Keratinocyte (primary cell): ENCODE measurements around the gene PRKAR1B.

Source experiments
- EZH2 ChIP-seq: IDR thresholded peaks from one replicate; pipeline ENCODE4 v1.6.1; 2012; ENCODE audit warnings: inconsistent platforms, mild to moderate bottlenecking, low read length, moderate library complexity
- TF ChIP-seq, protein P1 (sequence below), 3 experiments: IDR thresholded peaks in 1 of 3; conservative IDR thresholded peaks in 1 of 3; optimal IDR thresholded peaks in 1 of 3; 2 replicates in 2 of 3; 3 replicates in 1 of 3; pipeline versions ENCODE3 to v1.5.1; 2011; ENCODE audit warnings: low read length in 3 of 3, mild to moderate bottlenecking in 3 of 3, moderate library complexity in 2 of 3, control low read depth in 1 of 3, inconsistent platforms in 1 of 3; ENCODE audit not compliant: insufficient read depth in 2 of 3; ENCODE audit errors: extremely low read depth in 1 of 3

DNA sequence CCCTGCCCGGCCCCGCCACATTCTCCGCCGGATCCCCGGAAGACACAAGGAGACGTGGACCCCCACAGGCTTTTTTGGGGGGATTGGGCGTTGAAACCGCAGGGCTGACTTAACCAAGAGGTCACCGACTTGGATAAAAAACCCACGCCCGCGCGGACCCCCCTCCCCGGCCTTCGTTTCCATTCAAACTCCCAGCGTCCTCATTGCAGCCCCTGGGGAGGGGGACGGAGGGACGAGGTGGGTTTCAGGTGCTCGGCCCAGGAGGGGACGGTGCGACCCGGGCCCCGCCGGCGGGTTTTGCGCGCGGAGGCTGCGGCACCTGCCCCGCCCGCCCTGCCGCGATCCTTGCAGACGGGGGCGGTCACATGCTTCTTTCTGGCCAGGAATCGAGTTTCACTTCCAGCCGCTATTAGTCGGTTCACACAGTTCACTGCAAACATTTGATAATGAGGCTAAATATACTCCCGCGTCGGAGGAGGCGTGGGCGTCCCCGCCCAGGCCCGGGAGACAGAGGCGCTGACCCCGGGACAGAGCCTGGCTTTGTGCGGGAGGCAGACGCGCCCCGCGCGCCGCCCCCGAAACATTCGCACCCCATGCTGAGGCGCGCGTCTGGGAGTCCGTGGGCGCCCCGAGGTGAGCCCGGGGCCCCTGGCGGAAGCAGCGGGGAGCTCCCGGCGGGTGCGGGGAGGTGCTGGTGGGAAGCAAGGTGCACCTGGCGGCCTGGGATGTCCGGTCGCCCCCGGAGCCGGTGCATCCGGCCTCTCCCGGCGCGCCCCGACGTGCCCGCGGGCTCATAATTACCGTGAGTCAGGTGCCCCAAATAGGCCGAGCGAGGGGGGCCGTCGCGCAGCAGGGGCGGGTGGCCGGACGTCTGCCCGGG, 204.8 kb downstream of the PRKAR1B start:
- TF ChIP-seq, protein P1, sequence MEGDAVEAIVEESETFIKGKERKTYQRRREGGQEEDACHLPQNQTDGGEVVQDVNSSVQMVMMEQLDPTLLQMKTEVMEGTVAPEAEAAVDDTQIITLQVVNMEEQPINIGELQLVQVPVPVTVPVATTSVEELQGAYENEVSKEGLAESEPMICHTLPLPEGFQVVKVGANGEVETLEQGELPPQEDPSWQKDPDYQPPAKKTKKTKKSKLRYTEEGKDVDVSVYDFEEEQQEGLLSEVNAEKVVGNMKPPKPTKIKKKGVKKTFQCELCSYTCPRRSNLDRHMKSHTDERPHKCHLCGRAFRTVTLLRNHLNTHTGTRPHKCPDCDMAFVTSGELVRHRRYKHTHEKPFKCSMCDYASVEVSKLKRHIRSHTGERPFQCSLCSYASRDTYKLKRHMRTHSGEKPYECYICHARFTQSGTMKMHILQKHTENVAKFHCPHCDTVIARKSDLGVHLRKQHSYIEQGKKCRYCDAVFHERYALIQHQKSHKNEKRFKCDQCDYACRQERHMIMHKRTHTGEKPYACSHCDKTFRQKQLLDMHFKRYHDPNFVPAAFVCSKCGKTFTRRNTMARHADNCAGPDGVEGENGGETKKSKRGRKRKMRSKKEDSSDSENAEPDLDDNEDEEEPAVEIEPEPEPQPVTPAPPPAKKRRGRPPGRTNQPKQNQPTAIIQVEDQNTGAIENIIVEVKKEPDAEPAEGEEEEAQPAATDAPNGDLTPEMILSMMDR (optimal IDR thresholded peaks at IDR 0.05 in 1 of 3, IDR thresholded peaks at IDR 0.05 in 1 of 3, conservative IDR thresholded peaks at IDR 0.05 in 1 of 3; ENCODE audit: extremely low read depth in 1 of 3, insufficient read depth in 2 of 3, low read length in 3 of 3) = no peak
- TF ChIP-seq EZH2 = no peak
